GM10847 (cell line): ENCODE measurements around the gene PPP2R2B.

Experiments
- POLR2A ChIP-seq: IDR thresholded peaks from 2 replicates; pipeline ENCODE4 v1.6.1; 2011; ENCODE audit not compliant: insufficient read length; ENCODE audit errors: extremely low read depth

Gene PPP2R2B

DNA sequence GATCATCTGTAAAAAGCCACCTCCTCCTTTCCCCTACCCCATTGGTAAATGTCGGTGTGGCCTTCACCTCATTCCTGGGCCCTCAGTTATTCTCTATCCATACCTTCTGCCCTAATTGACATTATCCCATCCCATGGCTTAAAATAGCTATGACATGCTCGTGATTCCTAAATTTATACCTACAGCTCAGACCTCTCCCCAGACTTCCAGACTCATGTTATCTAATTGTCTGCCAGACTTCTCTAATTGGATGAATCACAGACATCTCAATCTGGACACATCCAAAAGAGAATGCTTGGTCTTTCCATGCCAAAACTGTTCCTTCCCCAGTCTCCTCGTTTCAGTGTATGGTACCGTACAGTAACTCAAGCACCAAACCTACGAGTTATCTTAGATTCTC is 249.6 kb downstream of the PPP2R2B start:
- no peak for TF ChIP-seq POLR2A

GRCh38 chr5:146626936-146627335 is 251.6 kb downstream of the PPP2R2B start:
- TF ChIP-seq POLR2A, result no peak

DNA sequence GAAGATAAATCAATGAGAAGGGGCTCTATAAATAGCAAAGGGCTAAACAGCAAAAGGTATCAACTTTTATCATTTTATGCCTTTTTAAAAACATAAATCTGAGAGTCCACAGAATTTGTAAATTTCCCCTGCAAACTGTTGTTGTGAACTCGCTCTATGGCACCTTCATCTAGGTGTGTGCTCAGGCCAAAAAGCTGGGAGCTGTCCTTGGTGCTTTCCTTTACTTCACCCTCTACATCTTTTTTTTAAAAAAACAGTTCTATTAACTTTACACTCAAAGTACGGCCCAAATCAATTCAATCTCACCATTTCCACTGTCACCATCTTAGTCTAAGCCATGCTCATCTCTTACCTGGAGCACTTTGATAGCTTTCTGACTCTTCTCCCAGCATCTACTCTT is 254.4 kb downstream of the PPP2R2B start:
- TF ChIP-seq POLR2A, result no peak

DNA sequence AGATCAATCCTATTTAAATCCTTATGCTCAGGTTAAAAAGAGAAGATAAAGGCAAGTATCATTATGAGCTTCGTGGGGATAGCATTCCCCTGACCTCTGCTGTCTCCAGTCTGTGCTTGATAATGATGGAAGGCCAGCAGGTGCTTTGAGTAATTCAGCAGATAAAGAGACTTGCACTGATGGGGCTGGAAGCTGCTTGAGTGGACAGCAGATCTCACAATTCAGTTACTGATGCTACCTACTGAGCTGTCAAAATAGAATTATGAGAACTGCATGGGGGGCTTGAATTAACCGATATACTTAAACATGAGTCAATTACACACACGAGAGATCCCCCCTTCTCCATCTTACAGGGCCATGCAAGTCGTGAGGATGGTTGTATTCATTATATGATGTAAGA is 254.9 kb downstream of the PPP2R2B start:
- TF ChIP-seq POLR2A, result no peak

DNA sequence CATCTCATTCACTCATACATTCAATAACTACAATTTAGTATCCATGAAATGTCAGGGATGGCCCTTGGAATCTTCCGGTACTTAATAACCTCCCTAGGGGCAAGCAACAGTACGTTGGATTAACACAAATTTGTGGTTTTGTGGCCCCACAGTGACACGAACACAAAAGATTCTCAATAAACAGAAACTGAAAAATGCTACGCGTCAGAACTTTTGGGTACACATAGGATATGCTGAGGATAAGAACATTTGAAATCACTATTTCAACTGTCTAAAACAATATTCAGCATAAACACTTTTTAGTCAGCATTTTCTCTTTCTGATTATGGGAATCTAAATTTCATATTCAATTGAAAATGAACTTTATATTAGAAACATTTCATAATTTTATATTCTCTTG is 255.5 kb downstream of the PPP2R2B start:
- TF ChIP-seq POLR2A, result no peak

DNA sequence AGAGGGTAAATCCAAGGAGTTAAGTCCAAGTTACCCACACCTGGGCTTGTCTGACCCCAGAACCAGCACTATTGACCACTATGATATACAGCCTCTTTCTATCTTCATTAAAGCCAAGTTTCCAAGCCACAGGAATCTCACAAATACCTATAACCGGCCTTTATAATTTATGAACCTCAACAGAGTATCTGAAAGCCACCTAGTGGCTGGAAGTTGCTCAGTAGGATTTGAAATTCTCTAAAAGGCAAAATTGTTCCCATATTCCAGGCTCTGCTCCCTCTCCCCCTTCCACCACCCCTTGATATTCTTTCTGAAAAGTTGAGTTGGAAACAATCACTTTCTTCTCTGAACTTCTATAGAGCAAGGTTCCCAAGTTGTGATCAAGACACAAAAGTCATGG is 256.2 kb downstream of the PPP2R2B start:
- no peak for TF ChIP-seq POLR2A

DNA sequence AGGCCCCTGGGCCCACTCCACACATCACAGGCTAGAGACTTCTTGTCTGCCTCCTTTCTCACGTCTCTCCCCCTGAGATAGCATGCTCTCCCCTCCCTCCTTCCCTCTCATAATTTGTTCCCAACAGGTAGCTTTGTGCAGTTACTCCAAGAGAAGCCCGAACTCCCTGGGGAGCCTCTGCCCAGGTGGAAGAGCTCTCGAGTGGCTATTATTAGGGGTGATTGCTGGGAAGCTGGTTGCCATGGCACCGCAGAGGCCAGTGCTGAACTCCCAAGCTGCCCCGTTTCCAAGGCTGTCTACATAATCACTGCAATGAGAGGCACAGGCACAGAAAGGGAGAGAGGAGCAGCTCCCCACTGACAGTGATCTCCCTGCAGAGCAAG is 257.9 kb downstream of the PPP2R2B start:
- TF ChIP-seq POLR2A, result no peak

GRCh38 chr5:146620031-146620668 is 258.4 kb downstream of the PPP2R2B start:
- no peak for TF ChIP-seq POLR2A

DNA sequence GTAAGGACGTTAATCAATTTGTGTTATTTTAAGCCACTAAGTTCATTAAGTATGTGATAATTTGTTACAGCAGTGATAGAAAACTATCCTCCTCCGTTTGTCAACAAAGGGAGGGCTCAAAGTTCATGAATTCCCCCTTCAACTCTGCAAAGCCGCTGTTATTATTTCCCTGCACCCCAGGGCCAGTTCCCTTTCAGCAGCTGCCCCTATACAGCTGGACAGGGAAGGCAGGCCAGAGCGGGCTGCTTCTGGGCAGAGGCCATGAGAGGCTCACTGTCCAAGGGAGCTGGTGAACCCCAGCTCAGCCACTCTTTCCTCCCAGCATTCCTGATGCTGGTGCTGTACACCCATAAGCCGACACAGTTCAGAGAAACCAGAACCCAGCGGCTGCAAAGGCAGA is 260.1 kb downstream of the PPP2R2B start:
- no peak for TF ChIP-seq POLR2A

DNA sequence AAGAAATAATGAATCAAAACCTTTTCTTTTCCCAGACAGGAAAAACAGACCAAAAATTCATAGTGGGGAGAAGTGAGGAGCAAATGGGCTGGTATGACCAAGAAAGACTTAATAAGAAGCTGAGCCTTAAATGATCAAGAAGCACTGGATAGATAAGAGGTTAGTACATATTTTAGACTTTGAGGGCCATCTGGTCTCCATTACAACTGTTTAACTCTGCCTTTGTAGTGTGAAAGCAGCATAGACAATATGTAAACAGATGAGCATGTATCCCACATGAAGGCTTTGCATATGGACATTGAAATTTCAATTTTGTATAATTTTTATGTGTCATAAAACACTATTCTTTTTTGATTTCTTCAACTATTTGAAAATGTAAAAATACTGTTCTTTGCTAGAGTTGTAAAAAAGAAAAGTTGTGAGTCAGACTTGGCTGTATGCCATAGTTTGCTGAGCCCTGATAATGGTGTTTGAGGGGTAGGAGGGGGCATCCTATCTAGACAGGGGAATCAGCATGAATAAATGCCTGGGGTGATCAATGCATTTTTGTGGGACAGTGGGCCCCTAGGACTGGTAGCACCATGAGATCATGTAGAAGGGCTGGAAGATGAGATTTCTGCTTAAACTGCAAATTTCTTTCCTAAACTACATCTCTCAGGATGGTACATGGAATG is 270.8 kb downstream of the PPP2R2B start:
- no peak for TF ChIP-seq POLR2A

GRCh38 chr5:146606893-146607292 is 271.7 kb downstream of the PPP2R2B start:
- no peak for TF ChIP-seq POLR2A

GRCh38 chr5:146600376-146600775 is 278.2 kb downstream of the PPP2R2B start:
- TF ChIP-seq POLR2A, result no peak

GRCh38 chr5:146599261-146599660 is 279.3 kb downstream of the PPP2R2B start:
- no peak for TF ChIP-seq POLR2A

GRCh38 chr5:146595088-146595487 is 283.5 kb downstream of the PPP2R2B start:
- TF ChIP-seq POLR2A, result no peak

- TF ChIP-seq POLR2A, result no peak
These were observed 286.2 kb downstream of the PPP2R2B start for GRCh38 chr5:146592352-146592751.

DNA sequence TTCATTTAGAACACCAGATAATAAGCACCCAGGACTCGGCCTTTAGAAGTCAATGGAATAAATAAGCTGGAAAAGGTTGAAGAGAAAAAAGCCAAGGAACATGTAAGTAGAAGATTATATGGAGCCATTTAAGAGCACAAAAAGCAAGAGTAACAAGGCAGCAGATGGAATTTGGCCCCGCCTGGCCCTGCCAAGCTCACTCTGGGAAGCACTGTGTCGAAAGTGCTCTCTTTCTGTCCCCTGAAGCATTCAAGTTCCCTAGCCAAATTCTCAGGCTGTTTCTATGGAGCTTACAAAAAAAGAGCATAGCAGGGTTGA is 289.6 kb downstream of the PPP2R2B start:
- no peak for TF ChIP-seq POLR2A

DNA sequence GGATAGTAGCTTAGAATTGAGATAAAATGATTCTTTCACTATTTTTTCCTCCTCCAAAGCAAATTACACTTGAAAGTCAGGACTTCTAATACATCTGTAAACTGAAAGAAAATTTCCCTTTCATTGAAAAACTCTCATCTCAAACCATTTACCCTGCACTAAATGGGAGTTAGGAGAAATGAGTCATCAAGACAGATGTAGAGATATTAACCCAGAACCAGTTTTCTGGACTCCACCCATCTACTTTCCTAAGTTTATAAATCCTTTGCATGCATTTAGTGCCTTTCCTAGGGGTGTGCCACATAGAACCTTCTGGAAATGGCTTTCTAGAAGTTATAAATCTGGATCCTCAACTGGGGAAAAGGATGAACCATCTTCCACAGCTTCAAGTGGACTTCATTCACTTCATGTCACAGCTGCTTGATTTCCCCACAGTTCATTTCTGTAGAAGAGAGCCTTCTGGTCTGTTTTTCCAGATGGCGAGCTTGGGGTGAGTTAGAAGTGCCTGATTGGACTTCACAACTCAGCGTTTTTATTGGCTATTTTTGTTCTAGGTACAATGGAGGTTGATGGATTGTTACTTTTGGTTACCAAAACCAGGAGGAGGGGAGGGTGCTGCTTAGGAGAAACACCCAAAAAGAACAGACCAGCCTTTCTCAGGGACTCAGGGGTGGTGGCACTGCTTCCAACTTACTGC is 290.1 kb downstream of the PPP2R2B start:
- TF ChIP-seq POLR2A, result no peak

DNA sequence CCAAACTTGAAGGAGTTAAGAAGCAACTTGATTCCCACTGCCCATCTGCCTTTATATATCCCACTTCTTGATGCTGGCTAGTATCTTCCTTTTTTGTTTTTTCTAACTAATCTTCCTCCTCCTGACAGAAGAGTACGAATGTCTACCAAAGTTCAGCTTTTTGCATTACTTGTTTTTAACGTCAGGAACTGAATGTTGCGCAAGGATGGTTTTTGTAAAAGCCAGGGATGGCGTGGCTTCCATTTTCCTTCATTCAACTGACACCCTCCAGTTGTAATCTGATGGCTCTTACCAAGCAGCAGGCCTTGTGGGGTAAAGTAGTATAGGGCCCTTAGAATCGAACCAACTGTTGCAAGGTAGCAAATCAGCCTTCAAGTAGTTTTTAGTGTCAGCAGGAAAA is 291.8 kb downstream of the PPP2R2B start:
- no peak for TF ChIP-seq POLR2A
